ENCODE data around the gene DCDC2C.

DCDC2C gene

GRCh38 chr2:3696545-3696944 is 6.8 kb upstream of the DCDC2C start:
- Histone ChIP-seq H3K4me3 (ENCODE audit: low read depth in 1 of 2, low read length in 2 of 2) (no peak overlapping the region), H3K27me3 (ENCODE audit: control insufficient read depth in 1 of 2, insufficient read depth in 2 of 2, low read length in 2 of 2) (no peaks in the 10 kb centered on the region), H3K4me1 (ENCODE audit: insufficient read depth, low read length) (no peaks in the 10 kb centered on the region), H3K9me3 (ENCODE audit: low read length) (no peaks in the 10 kb centered on the region), H3K9ac (ENCODE audit: low read length) (no peak overlapping the region), H3K36me3 (ENCODE audit: insufficient read depth, low read length) (no peaks in the 10 kb centered on the region), H3K27ac (ENCODE audit: low read depth, low read length) (no peak overlapping the region)

GRCh38 chr2:3701071-3701470 is 2.3 kb upstream of the DCDC2C start:
- Histone ChIP-seq H3K27me3 (ENCODE audit: control insufficient read depth in 1 of 2, insufficient read depth in 2 of 2, low read length in 2 of 2) (peaks cover 4 to 13% of the 10 kb centered on the region in 2 donors), H3K4me3 (ENCODE audit: low read depth in 1 of 2, low read length in 2 of 2) (no peak overlapping the region), H3K4me1 (ENCODE audit: insufficient read depth, low read length) (no peaks in the 10 kb centered on the region), H3K27ac (ENCODE audit: low read depth, low read length) (no peak overlapping the region), H3K9me3 (ENCODE audit: low read length) (no peaks in the 10 kb centered on the region), H3K9ac (ENCODE audit: low read length) (no peak overlapping the region), H3K36me3 (ENCODE audit: insufficient read depth, low read length) (no peaks in the 10 kb centered on the region)

- H3K4me3 ChIP-seq (ENCODE audit: low read depth in 1 of 2, low read length in 2 of 2): no peak overlapping the region
These were observed 481 bp downstream of the DCDC2C start for GRCh38 chr2:3703757-3704355.

GRCh38 chr2:3704692-3705091 is 1.3 kb downstream of the DCDC2C start:
- H3K36me3 ChIP-seq (ENCODE audit: insufficient read depth, low read length): no peaks in the 10 kb centered on the region
- peaks cover 4 to 19% of the 10 kb centered on the region in 2 donors for H3K27me3 ChIP-seq (ENCODE audit: control insufficient read depth in 1 of 2, insufficient read depth in 2 of 2, low read length in 2 of 2)
- H3K4me3 ChIP-seq (ENCODE audit: low read depth in 1 of 2, low read length in 2 of 2): no peak overlapping the region
- no peak overlapping the region for H3K27ac ChIP-seq (ENCODE audit: low read depth, low read length)
- H3K4me1 ChIP-seq (ENCODE audit: insufficient read depth, low read length): no peaks in the 10 kb centered on the region
- H3K9ac ChIP-seq (ENCODE audit: low read length): no peak overlapping the region
- H3K9me3 ChIP-seq (ENCODE audit: low read length): no peaks in the 10 kb centered on the region

More at GRCh38 chr2:3703757-3704355, 481 bp downstream of the DCDC2C start:
- Histone ChIP-seq H3K27ac (ENCODE audit: low read depth, low read length) (no peak overlapping the region), H3K4me1 (ENCODE audit: insufficient read depth, low read length) (no peaks in the 10 kb centered on the region), H3K9me3 (ENCODE audit: low read length) (no peaks in the 10 kb centered on the region), H3K9ac (ENCODE audit: low read length) (no peak overlapping the region), H3K27me3 (ENCODE audit: control insufficient read depth in 1 of 2, insufficient read depth in 2 of 2, low read length in 2 of 2) (peaks cover 4 to 13% of the 10 kb centered on the region in 2 donors), H3K36me3 (ENCODE audit: insufficient read depth, low read length) (no peaks in the 10 kb centered on the region)

- Histone ChIP-seq H3K4me3 (ENCODE audit: low read depth in 1 of 2, low read length in 2 of 2) (no peak overlapping the region), H3K9me3 (ENCODE audit: low read length) (no peaks in the 10 kb centered on the region), H3K9ac (ENCODE audit: low read length) (no peak overlapping the region), H3K36me3 (ENCODE audit: insufficient read depth, low read length) (no peaks in the 10 kb centered on the region), H3K27me3 (ENCODE audit: control insufficient read depth in 1 of 2, insufficient read depth in 2 of 2, low read length in 2 of 2) (peaks cover 4 to 19% of the 10 kb centered on the region in 2 donors), H3K4me1 (ENCODE audit: insufficient read depth, low read length) (no peaks in the 10 kb centered on the region), H3K27ac (ENCODE audit: low read depth, low read length) (no peak overlapping the region)
These were observed 2.4 kb downstream of the DCDC2C start for GRCh38 chr2:3705782-3706181.

- peaks cover 4 to 19% of the 10 kb centered on the region in 2 donors for H3K27me3 ChIP-seq (ENCODE audit: control insufficient read depth in 1 of 2, insufficient read depth in 2 of 2, low read length in 2 of 2)
- H3K27ac ChIP-seq (ENCODE audit: low read depth, low read length): no peak overlapping the region
- H3K9ac ChIP-seq (ENCODE audit: low read length): no peak overlapping the region
- no peak overlapping the region for H3K4me3 ChIP-seq (ENCODE audit: low read depth in 1 of 2, low read length in 2 of 2)
- H3K9me3 ChIP-seq (ENCODE audit: low read length): no peaks in the 10 kb centered on the region
- no peaks in the 10 kb centered on the region for H3K36me3 ChIP-seq (ENCODE audit: insufficient read depth, low read length)
- H3K4me1 ChIP-seq (ENCODE audit: insufficient read depth, low read length): no peaks in the 10 kb centered on the region
These were observed 3.5 kb downstream of the DCDC2C start for GRCh38 chr2:3706892-3707291.

- no peak overlapping the region for H3K27ac ChIP-seq (ENCODE audit: low read depth, low read length)
- H3K36me3 ChIP-seq (ENCODE audit: insufficient read depth, low read length): no peaks in the 10 kb centered on the region
- H3K27me3 ChIP-seq (ENCODE audit: control insufficient read depth in 1 of 2, insufficient read depth in 2 of 2, low read length in 2 of 2): peaks cover 4 to 11% of the 10 kb centered on the region in 2 donors
- H3K4me3 ChIP-seq (ENCODE audit: low read depth in 1 of 2, low read length in 2 of 2): no peak overlapping the region
- no peaks in the 10 kb centered on the region for H3K9me3 ChIP-seq (ENCODE audit: low read length)
- H3K9ac ChIP-seq (ENCODE audit: low read length): no peak overlapping the region
- no peaks in the 10 kb centered on the region for H3K4me1 ChIP-seq (ENCODE audit: insufficient read depth, low read length)
These were observed 5.2 kb downstream of the DCDC2C start for GRCh38 chr2:3708576-3708975.

- no peak overlapping the region for H3K4me3 ChIP-seq (ENCODE audit: low read depth in 1 of 2, low read length in 2 of 2)
- H3K36me3 ChIP-seq (ENCODE audit: insufficient read depth, low read length): no peaks in the 10 kb centered on the region
- H3K27me3 ChIP-seq (ENCODE audit: control insufficient read depth in 1 of 2, insufficient read depth in 2 of 2, low read length in 2 of 2): peaks cover 4 to 7% of the 10 kb centered on the region in 2 donors
- no peaks in the 10 kb centered on the region for H3K4me1 ChIP-seq (ENCODE audit: insufficient read depth, low read length)
- H3K27ac ChIP-seq (ENCODE audit: low read depth, low read length): no peak overlapping the region
- H3K9me3 ChIP-seq (ENCODE audit: low read length): no peaks in the 10 kb centered on the region
- no peak overlapping the region for H3K9ac ChIP-seq (ENCODE audit: low read length)
These were observed 5.8 kb downstream of the DCDC2C start for GRCh38 chr2:3709225-3709624.

GRCh38 chr2:3712424-3712823 is 9.0 kb downstream of the DCDC2C start:
- Histone ChIP-seq H3K27ac (ENCODE audit: low read depth, low read length) (no peak overlapping the region), H3K9ac (ENCODE audit: low read length) (no peak overlapping the region), H3K27me3 (ENCODE audit: control insufficient read depth in 1 of 2, insufficient read depth in 2 of 2, low read length in 2 of 2) (peaks cover 0 to 7% of the 10 kb centered on the region in 2 donors), H3K36me3 (ENCODE audit: insufficient read depth, low read length) (no peaks in the 10 kb centered on the region), H3K4me1 (ENCODE audit: insufficient read depth, low read length) (no peaks in the 10 kb centered on the region), H3K4me3 (ENCODE audit: low read depth in 1 of 2, low read length in 2 of 2) (no peak overlapping the region), H3K9me3 (ENCODE audit: low read length) (no peaks in the 10 kb centered on the region)

- Histone ChIP-seq H3K27me3 (ENCODE audit: control insufficient read depth in 1 of 2, insufficient read depth in 2 of 2, low read length in 2 of 2) (peaks cover 0 to 7% of the 10 kb centered on the region in 2 donors), H3K36me3 (ENCODE audit: insufficient read depth, low read length) (no peaks in the 10 kb centered on the region), H3K27ac (ENCODE audit: low read depth, low read length) (no peak overlapping the region)
These were observed 9.6 kb downstream of the DCDC2C start for GRCh38 chr2:3712831-3713503.

GRCh38 chr2:3718679-3719078 is 15.3 kb downstream of the DCDC2C start:
- Histone ChIP-seq H3K9me3 (ENCODE audit: low read length) (no peaks in the 10 kb centered on the region), H3K9ac (ENCODE audit: low read length) (no peak overlapping the region), H3K36me3 (ENCODE audit: insufficient read depth, low read length) (no peaks in the 10 kb centered on the region), H3K4me3 (ENCODE audit: low read depth in 1 of 2, low read length in 2 of 2) (no peak overlapping the region), H3K27ac (ENCODE audit: low read depth, low read length) (no peak overlapping the region), H3K4me1 (ENCODE audit: insufficient read depth, low read length) (no peaks in the 10 kb centered on the region), H3K27me3 (ENCODE audit: control insufficient read depth in 1 of 2, insufficient read depth in 2 of 2, low read length in 2 of 2) (no peaks in the 10 kb centered on the region)

More at GRCh38 chr2:3712831-3713503, 9.6 kb downstream of the DCDC2C start:
- Histone ChIP-seq H3K4me1 (ENCODE audit: insufficient read depth, low read length) (no peaks in the 10 kb centered on the region), H3K9ac (ENCODE audit: low read length) (no peak overlapping the region), H3K9me3 (ENCODE audit: low read length) (no peaks in the 10 kb centered on the region), H3K4me3 (ENCODE audit: low read depth in 1 of 2, low read length in 2 of 2) (no peak overlapping the region)

GRCh38 chr2:3725002-3725401 is 21.6 kb downstream of the DCDC2C start:
- Histone ChIP-seq H3K36me3 (ENCODE audit: insufficient read depth, low read length) (no peaks in the 10 kb centered on the region), H3K27ac (ENCODE audit: low read depth, low read length) (no peak overlapping the region), H3K27me3 (ENCODE audit: control insufficient read depth in 1 of 2, insufficient read depth in 2 of 2, low read length in 2 of 2) (peaks cover 0 to 4% of the 10 kb centered on the region in 2 donors), H3K9me3 (ENCODE audit: low read length) (no peaks in the 10 kb centered on the region), H3K4me3 (ENCODE audit: low read depth in 1 of 2, low read length in 2 of 2) (no peak overlapping the region), H3K9ac (ENCODE audit: low read length) (no peak overlapping the region), H3K4me1 (ENCODE audit: insufficient read depth, low read length) (no peaks in the 10 kb centered on the region)
